GM23338 (cell line): ENCODE data around the gene PFKFB2. TPM values are rescaled to one million over a fixed set of nuclear protein-coding genes. Genes with fewer than 3 reads are reported as not detected.

ENCODE experiments used
- ATAC-seq: fragments of 200-7000 bp; cut with Tn5 transposase; 3 replicates; pipeline ENCODE4 v1.9.1; 2020
- DNase-seq: peaks from one replicate; pipeline ENCODE4 v3.0.0-alpha.2; 2015; ENCODE audit warnings: low spot score
- H2AFZ ChIP-seq: fragments of 200-600 bp; sonication (generic); 2 replicates; pipeline ENCODE4 v1.8.0; 2016; ENCODE audit warnings: antibody characterized with exemption, mild to moderate bottlenecking, moderate library complexity
- H3F3A ChIP-seq: fragments of 200-600 bp; sonication (generic); replicated peaks from 2 replicates; pipeline ENCODE4 v1.8.0; 2017; ENCODE audit warnings: antibody characterized with exemption, mixed run types, low read depth
- H3K27ac ChIP-seq: fragments of 200-600 bp; sonication (generic); 2 replicates; pipeline ENCODE4 v1.6.1; 2016; ENCODE audit warnings: low read depth
- H3K27me3 ChIP-seq: fragments of 200-600 bp; sonication (generic); 2 replicates; pipeline ENCODE4 v1.8.0; 2016; ENCODE audit warnings: mild to moderate bottlenecking, mixed run types, moderate library complexity; ENCODE audit not compliant: insufficient read depth
- H3K36me3 ChIP-seq: fragments of 200-600 bp; sonication (generic); 2 replicates; pipeline ENCODE4 v1.8.0; 2016; ENCODE audit warnings: mild to moderate bottlenecking; ENCODE audit not compliant: insufficient read depth
- H3K4me1 ChIP-seq: fragments of 200-600 bp; sonication (generic); 2 replicates; pipeline ENCODE4 v1.8.0; 2016; ENCODE audit warnings: mild to moderate bottlenecking, moderate library complexity; ENCODE audit not compliant: insufficient read depth
- H3K4me2 ChIP-seq: fragments of 200-600 bp; sonication (generic); 2 replicates; pipeline ENCODE4 v1.7.1; 2017; ENCODE audit warnings: mixed run types
- H3K4me3 ChIP-seq: fragments of 200-600 bp; sonication (generic); 2 replicates; pipeline ENCODE4 v1.6.1; 2016; ENCODE audit warnings: mixed run types
- H3K79me2 ChIP-seq: fragments of 200-600 bp; sonication (generic); replicated peaks from 2 replicates; pipeline ENCODE4 v1.8.0; 2017; ENCODE audit warnings: mild to moderate bottlenecking; ENCODE audit not compliant: insufficient read depth
- H3K9me2 ChIP-seq: fragments of 200-600 bp; sonication (generic); 2 replicates; pipeline ENCODE4 v1.8.0; 2017; ENCODE audit not compliant: insufficient read depth
- H4K20me1 ChIP-seq: fragments of 200-600 bp; sonication (generic); replicated peaks from 2 replicates; pipeline ENCODE4 v1.8.0; 2017; ENCODE audit warnings: mild to moderate bottlenecking; ENCODE audit not compliant: insufficient read depth
- H3K27ac Mint-ChIP-seq: 2 replicates; pipeline ENCODE4 v1.8.0; 2020; ENCODE audit warnings: inconsistent platforms, mild to moderate bottlenecking, moderate library complexity, mixed read lengths
- H3K27me3 Mint-ChIP-seq: 3 replicates; pipeline ENCODE4 v1.8.0; 2022; ENCODE audit warnings: low read depth, mild to moderate bottlenecking, moderate library complexity, mixed read lengths, inconsistent platforms; ENCODE audit not compliant: insufficient read depth, poor library complexity
- H3K36me3 Mint-ChIP-seq: 3 replicates; pipeline ENCODE4 v1.8.0; 2021; ENCODE audit warnings: low read depth, mild to moderate bottlenecking, inconsistent platforms, moderate library complexity, mixed read lengths
- H3K4me1 Mint-ChIP-seq: 3 replicates; pipeline ENCODE4 v1.8.0; 2020; ENCODE audit warnings: mild to moderate bottlenecking, inconsistent platforms, mixed read lengths
- H3K4me3 Mint-ChIP-seq: 3 replicates; pipeline ENCODE4 v1.8.0; 2021; ENCODE audit warnings: moderate library complexity, mild to moderate bottlenecking, inconsistent platforms, mixed read lengths
- H3K9me3 Mint-ChIP-seq: 3 replicates; pipeline ENCODE4 v1.8.0; 2020; ENCODE audit warnings: moderate library complexity, mild to moderate bottlenecking, inconsistent platforms, mixed read lengths
- CREB1 ChIP-seq: fragments of 250-450 bp; sonication (Bioruptor Pico); IDR thresholded peaks from 2 replicates; pipeline ENCODE4 v1.5.0; 2020; ENCODE audit warnings: low read depth, mild to moderate bottlenecking, moderate library complexity
- CTCF ChIP-seq, 2 experiments: fragments of 200-600 bp in 1 of 2; sonication (generic) in 1 of 2; conservative IDR thresholded peaks; 2 replicates each; pipeline versions ENCODE4 v1.5.1 to v1.6.1; 2016 to 2017; ENCODE audit warnings: antibody characterized with exemption in 2 of 2, low read depth in 2 of 2, mild to moderate bottlenecking in 2 of 2, moderate library complexity in 1 of 2
- ETS1 ChIP-seq: IDR thresholded peaks from 2 replicates; pipeline ENCODE4 v1.6.1; 2016; ENCODE audit warnings: antibody characterized with exemption
- EZH2 ChIP-seq: fragments of 200-600 bp; sonication (generic); IDR thresholded peaks from one replicate; pipeline ENCODE4 v1.8.0; 2017; ENCODE audit warnings: antibody characterized with exemption, mild to moderate bottlenecking, low read depth; ENCODE audit not compliant: unreplicated experiment
- EZH2phosphoT487 ChIP-seq: fragments of 200-600 bp; sonication (generic); IDR thresholded peaks from one replicate; pipeline ENCODE4 v1.8.1; 2018; ENCODE audit warnings: antibody characterized with exemption; ENCODE audit not compliant: unreplicated experiment
- JUNB ChIP-seq: IDR thresholded peaks from one replicate; pipeline ENCODE4 v1.6.1; 2016; ENCODE audit warnings: antibody characterized with exemption; ENCODE audit not compliant: unreplicated experiment
- NANOG ChIP-seq: IDR thresholded peaks from 2 replicates; pipeline ENCODE4 v1.6.1; 2016; ENCODE audit warnings: antibody characterized with exemption, borderline replicate concordance
- POLR2AphosphoS5 ChIP-seq: IDR thresholded peaks from 2 replicates; pipeline ENCODE4 v1.6.1; 2016; ENCODE audit warnings: antibody characterized with exemption, low read depth
- REST ChIP-seq: IDR thresholded peaks from one replicate; pipeline ENCODE4 v1.6.1; 2018; ENCODE audit warnings: antibody characterized with exemption; ENCODE audit not compliant: unreplicated experiment
- STAT1 ChIP-seq: IDR thresholded peaks from one replicate; pipeline ENCODE4 v1.6.1; 2016; ENCODE audit warnings: antibody characterized with exemption; ENCODE audit not compliant: unreplicated experiment
- ZNF114 ChIP-seq: fragments of 250-450 bp; sonication (Bioruptor Pico); IDR thresholded peaks from 2 replicates; pipeline ENCODE4 v1.5.0; 2020; ENCODE audit warnings: mild to moderate bottlenecking, moderate library complexity
- ZNF331 ChIP-seq: fragments of 250-450 bp; sonication (Bioruptor Pico); IDR thresholded peaks from 2 replicates; pipeline ENCODE4 v1.5.0; 2020; ENCODE audit warnings: low read depth, mild to moderate bottlenecking, moderate library complexity
- ZNF462 ChIP-seq: fragments of 250-450 bp; sonication (Bioruptor Pico); IDR thresholded peaks from 2 replicates; pipeline ENCODE4 v1.5.0; 2020; ENCODE audit warnings: mild to moderate bottlenecking, moderate library complexity
- polyA plus RNA-seq: library from polyadenylated mRNA; unstranded; fragments of >200 nt; fragmentation: Nextera tagmentation; extraction: Ambion mirVana; gene quantifications from 2 replicates; pipeline ENCODE4 v1.2.1, GENCODE V29; 2016
- total RNA-seq: library from RNA; depleted of rRNA; stranded (reverse); fragments of >200 nt; shearing (Covaris generic); gene quantifications from 2 replicates; pipeline ENCODE4 v1.2.3, GENCODE V29; 2014

PFKFB2 gene
- total and polyA plus RNA-seq, 2 experiments from 2014 or later: 4.9 to 14.8 TPM

- Histone ChIP-seq H3K4me2 (no peak overlapping the region), H3K79me2 (no peaks in the 10 kb centered on the region), H3K36me3 (peaks cover 10% of the 10 kb centered on the region; the same call in 1 of the 2 replicates), H3K4me3 (no peak overlapping the region), H3K9me2 (no peaks in the 10 kb centered on the region), H3K4me1 (no peaks in the 10 kb centered on the region), H4K20me1 (no peaks in the 10 kb centered on the region; the same call in 1 of the 2 replicates), H3K27me3 (no peaks in the 10 kb centered on the region), H3K27ac (no peak overlapping the region), H2AFZ (no peak overlapping the region), H3F3A (no peaks in the 10 kb centered on the region)
- H3K27ac Mint-ChIP-seq: no peak overlapping the region
- TF ChIP-seq REST (no peak), POLR2AphosphoS5 (no peak), ZNF331 (CRISPR knock-in tag) (no peak), STAT1 (no peak), ETS1 (no peak), EZH2phosphoT487 (no peak), CREB1 (CRISPR knock-in tag) (no peak), EZH2 (no peak), JUNB (no peak), ZNF114 (CRISPR knock-in tag) (no peak), ZNF462 (no peak), NANOG (no peak), CTCF (conservative IDR thresholded peaks at IDR 0.05; ENCODE audit: low read depth in 2 of 2) (no peak)
- peaks cover 36% of the 10 kb centered on the region for H3K36me3 Mint-ChIP-seq
- no peak for DNase-seq
- H3K27me3 Mint-ChIP-seq: peaks cover 2% of the 10 kb centered on the region
- no peak for ATAC-seq
- no peak overlapping the region for H3K4me3 Mint-ChIP-seq
- H3K4me1 Mint-ChIP-seq: peaks cover 9% of the 10 kb centered on the region; the same call in 2 of the 3 replicates
- no peaks in the 10 kb centered on the region for H3K9me3 Mint-ChIP-seq
Measured at GRCh38 chr1:207060596-207060995, 7.5 kb downstream of the PFKFB2 start.
